ENCODE data around the gene C19orf85. TPM values are rescaled to one million over a fixed set of nuclear protein-coding genes. Genes with fewer than 3 reads are reported as not detected.

Gene C19orf85
- total RNA-seq, 4 donors from 2014 or later = not detected

DNA sequence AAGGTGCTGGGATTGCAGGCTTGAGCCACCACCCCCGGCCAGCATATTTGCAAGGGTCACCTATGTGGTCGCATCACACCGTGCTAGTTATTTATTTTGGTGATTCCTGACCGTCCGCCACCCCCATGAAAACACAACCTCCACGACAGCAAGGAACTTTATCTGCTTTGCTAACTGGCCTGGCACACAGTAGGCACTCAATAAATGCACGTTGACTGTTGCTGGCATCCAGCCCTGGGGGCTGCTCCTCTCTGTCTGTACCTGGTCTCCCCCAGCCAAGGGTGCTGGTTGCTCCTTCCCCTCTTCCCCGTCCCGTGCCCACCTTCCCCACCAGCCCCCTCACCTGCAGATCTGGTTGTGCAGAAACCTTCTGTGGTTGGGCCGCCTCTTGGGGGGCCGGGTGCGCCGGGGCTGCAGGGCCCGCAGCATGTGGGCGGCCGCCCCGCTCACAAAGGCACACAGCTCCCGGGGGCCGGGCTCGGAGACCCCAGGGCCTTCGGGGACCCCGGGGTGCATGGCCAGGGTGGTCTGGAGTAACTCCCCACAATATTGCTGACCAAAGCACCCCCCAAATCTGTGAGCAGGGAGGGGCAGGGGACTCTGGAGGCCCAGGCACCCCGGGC, 401 bp downstream of the C19orf85 start:
- WGBS, 2 donors = 56 to 62% methylated on average over 18 to 23 of the region's 23 CpGs
- no peaks in the 10 kb centered on the region for H3K27me3 ChIP-seq
- H3K9me3 ChIP-seq = no peaks in the 10 kb centered on the region
- H3K36me3 ChIP-seq = no peaks in the 10 kb centered on the region
- DNase-seq (ENCODE audit: low spot score in 2 of 2) = no peak
- TF ChIP-seq, protein P1, sequence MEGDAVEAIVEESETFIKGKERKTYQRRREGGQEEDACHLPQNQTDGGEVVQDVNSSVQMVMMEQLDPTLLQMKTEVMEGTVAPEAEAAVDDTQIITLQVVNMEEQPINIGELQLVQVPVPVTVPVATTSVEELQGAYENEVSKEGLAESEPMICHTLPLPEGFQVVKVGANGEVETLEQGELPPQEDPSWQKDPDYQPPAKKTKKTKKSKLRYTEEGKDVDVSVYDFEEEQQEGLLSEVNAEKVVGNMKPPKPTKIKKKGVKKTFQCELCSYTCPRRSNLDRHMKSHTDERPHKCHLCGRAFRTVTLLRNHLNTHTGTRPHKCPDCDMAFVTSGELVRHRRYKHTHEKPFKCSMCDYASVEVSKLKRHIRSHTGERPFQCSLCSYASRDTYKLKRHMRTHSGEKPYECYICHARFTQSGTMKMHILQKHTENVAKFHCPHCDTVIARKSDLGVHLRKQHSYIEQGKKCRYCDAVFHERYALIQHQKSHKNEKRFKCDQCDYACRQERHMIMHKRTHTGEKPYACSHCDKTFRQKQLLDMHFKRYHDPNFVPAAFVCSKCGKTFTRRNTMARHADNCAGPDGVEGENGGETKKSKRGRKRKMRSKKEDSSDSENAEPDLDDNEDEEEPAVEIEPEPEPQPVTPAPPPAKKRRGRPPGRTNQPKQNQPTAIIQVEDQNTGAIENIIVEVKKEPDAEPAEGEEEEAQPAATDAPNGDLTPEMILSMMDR (IDR thresholded peaks at IDR 0.05) = no peak
- no peak for TF ChIP-seq EP300 (IDR thresholded peaks at IDR 0.05)
- no peak for TF ChIP-seq POLR2A (IDR thresholded peaks at IDR 0.05)
- H3K27ac ChIP-seq = no peak overlapping the region
- peaks cover 0 to 41% (median 6%) of the 10 kb centered on the region in 4 donors for H3K4me1 ChIP-seq
- no peak overlapping the region for H3K4me3 ChIP-seq

DNA sequence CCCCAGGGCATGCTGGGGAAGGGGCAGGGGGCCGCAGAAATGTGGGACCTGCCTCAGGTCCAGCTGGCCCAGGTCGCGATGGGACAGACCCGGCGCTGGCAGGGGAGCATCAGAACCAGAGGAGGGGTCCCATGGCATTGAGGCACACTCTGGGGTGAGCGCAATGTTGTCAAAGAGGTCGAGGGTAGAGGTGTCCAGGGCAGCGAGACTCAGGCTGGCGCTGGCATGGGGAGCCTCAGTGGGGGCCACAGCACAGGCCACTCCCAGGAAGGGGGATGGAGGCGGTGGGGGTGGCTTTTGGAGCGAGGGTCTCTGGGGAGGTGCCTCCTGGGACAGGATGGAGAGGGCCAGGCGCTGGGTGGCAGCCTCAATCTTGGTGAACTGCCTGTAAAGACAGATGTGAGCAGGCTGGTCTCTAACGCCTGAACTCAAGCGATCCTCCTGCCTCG, 944 bp downstream of the C19orf85 start:
- Histone ChIP-seq H3K27ac (no peak overlapping the region), H3K9me3 (no peaks in the 10 kb centered on the region), H3K4me1 (peaks cover 0 to 41% (median 6%) of the 10 kb centered on the region in 4 donors), H3K4me3 (no peak overlapping the region), H3K36me3 (no peaks in the 10 kb centered on the region), H3K27me3 (no peaks in the 10 kb centered on the region)
- TF ChIP-seq, protein P1 (IDR thresholded peaks at IDR 0.05) = no peak
- TF ChIP-seq POLR2A (IDR thresholded peaks at IDR 0.05) (no peak), EP300 (IDR thresholded peaks at IDR 0.05) (no peak)
- DNase-seq (ENCODE audit: low spot score in 2 of 2) = no peak
- 62 to 64% methylated on average over 12 to 15 of the region's 15 CpGs for WGBS, 2 donors

DNA sequence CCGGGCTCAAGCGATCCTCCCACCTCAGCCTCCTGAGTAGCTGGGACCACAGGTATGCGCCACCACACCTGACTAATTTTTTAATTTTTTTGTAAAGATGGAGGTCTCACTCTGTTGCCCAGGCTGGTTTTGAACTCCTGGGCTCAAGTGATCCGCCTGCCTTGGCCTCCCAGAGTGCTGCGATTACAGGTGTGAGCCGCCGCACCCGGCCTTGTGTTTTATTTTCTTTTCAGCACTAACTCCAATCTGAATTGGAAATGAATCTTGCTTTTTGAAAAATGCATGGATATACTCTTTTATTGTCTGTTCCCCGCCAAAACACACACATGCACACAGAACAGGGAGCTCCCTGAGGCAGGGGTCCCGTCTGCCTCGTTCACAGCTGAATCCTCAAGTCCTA, 1.8 kb downstream of the C19orf85 start:
- Histone ChIP-seq H3K4me3 (no peak overlapping the region), H3K4me1 (peaks cover 0 to 37% (median 6%) of the 10 kb centered on the region in 4 donors), H3K9me3 (no peaks in the 10 kb centered on the region), H3K27ac (no peak overlapping the region), H3K36me3 (no peaks in the 10 kb centered on the region), H3K27me3 (no peaks in the 10 kb centered on the region)
- TF ChIP-seq POLR2A (IDR thresholded peaks at IDR 0.05) (no peak), EP300 (IDR thresholded peaks at IDR 0.05) (no peak)
- TF ChIP-seq, protein P1 (IDR thresholded peaks at IDR 0.05) = no peak
- no peak for DNase-seq (ENCODE audit: low spot score in 2 of 2)
- WGBS, 2 donors = 74 to 80% methylated on average over 11 of the region's 11 CpGs

DNA sequence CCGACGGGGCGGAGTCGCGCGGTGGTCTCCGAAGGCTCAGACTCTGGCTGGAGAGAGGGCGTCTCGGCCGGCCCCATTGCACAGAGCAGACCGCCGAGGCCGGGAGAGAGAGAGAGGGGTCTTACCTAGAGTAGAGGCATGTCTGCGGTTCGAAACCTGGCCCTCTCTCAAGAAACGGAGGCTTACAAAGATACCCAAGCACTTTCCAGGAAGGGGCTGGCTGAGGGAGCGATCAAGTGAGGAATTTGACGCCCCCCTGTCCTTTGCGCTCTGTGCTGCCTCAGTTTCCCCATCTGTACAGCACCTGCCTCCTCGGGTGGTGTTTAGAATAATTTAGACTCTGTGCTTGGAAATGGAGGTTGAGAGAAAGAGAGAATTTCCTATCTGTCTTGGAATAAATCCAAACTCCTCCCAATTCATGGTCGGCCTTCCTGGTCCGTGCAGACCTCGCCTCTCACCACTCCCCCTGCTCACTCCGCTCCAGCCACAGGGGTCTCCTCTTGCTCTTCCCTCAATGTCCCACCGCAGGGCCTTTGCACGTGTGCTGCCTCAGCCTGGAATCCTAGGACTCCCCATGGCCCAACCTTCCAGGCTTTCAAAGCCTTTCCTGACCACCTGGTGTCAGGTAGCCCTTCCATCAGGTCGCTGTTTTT, 2.5 kb downstream of the C19orf85 start:
- H3K36me3 ChIP-seq = no peaks in the 10 kb centered on the region
- no peaks in the 10 kb centered on the region for H3K9me3 ChIP-seq
- 8 to 10% methylated on average over 26 to 27 of the region's 27 CpGs for WGBS, 2 donors
- H3K4me1 ChIP-seq = peaks cover 0 to 31% (median 6%) of the 10 kb centered on the region in 4 donors
- TF ChIP-seq, protein P1 (IDR thresholded peaks at IDR 0.05) = no peak
- TF ChIP-seq EP300 (IDR thresholded peaks at IDR 0.05) = no peak
- no peak for TF ChIP-seq POLR2A (IDR thresholded peaks at IDR 0.05)
- peak overlapping the region; percentile 75 to 91 (median 86) for H3K27ac ChIP-seq
- no peaks in the 10 kb centered on the region for H3K27me3 ChIP-seq
- DNase-seq (ENCODE audit: low spot score in 2 of 2) = no peak
- peak overlapping the region; percentile 53 to 94 (median 70) for H3K4me3 ChIP-seq

Measured in tibial nerve (tissue), 4 donors.